GM12878 (cell line): ENCODE results near the gene MAGI3. TPM values are rescaled to one million over a fixed set of nuclear protein-coding genes. Genes with fewer than 3 reads are reported as not detected.

Experiments used
- ATAC-seq: fragments of 200-7000 bp; cut with Tn5 transposase; 3 replicates; pipeline ENCODE4 v1.9.1; 2020; ENCODE audit warnings: mild to moderate bottlenecking, moderate library complexity
- BruUV-seq: library from RNA; stranded (reverse); fragments of 400-500 nt; replicated peaks from 2 replicates; lab custom pipeline; 2021; lab: Mats Ljungman, UMichigan
- CTCF ChIA-PET: fragments of 300-600 bp; sonication (Branson Sonifier 250); formaldehyde crosslinking; extraction: SDS; loops from one replicate; lab custom pipeline; 2021; ENCODE audit warnings: inconsistent platforms; lab: Yijun Ruan, JAX
- POLR2A ChIA-PET: fragments of 350-600 bp; formaldehyde crosslinking; extraction: SDS; loops from one replicate; lab custom pipeline; 2021; ENCODE audit warnings: inconsistent platforms; lab: Charles Lee
- RAD21 ChIA-PET: fragments of 300-600 bp; sonication (Branson Sonifier 250); formaldehyde crosslinking; loops from one replicate; lab custom pipeline; 2023; ENCODE audit warnings: antibody characterized with exemption; ENCODE audit not compliant: unreplicated experiment; lab: Charles Lee
- SMC1A ChIA-PET: fragments of 300-600 bp; sonication (Branson Sonifier 250); formaldehyde crosslinking; loops from one replicate; lab custom pipeline; 2023; ENCODE audit not compliant: unreplicated experiment, uncharacterized antibody; lab: Charles Lee
- DNase-seq: peaks from one replicate; pipeline ENCODE4 v3.0.0-alpha.2; 2011; ENCODE audit warnings: low read depth, low spot score
- FAIRE-seq: peaks from 3 replicates; lab custom pipeline; 2011; peaks lifted over from hg19 to GRCh38; lab: Jason Lieb, UNC
- H2AFZ ChIP-seq: 2 replicates; pipeline ENCODE4 v1.6.0; 2011; ENCODE audit warnings: low read depth, low read length, control low read depth; ENCODE audit not compliant: control insufficient read depth
- H3K27ac ChIP-seq: 2 replicates; pipeline ENCODE4 v1.5.1; 2011; ENCODE audit warnings: control low read depth; ENCODE audit not compliant: control insufficient read depth, insufficient read depth
- H3K27me3 ChIP-seq, 2 experiments: replicated peaks in 1 of 2; 2 replicates each; pipeline versions ENCODE4 v1.6.0 to v1.6.1; 2011; ENCODE audit warnings: low read length in 1 of 2; ENCODE audit not compliant: control insufficient read depth in 2 of 2, insufficient read depth in 2 of 2
- H3K36me3 ChIP-seq, 2 experiments: 2 replicates each; pipeline ENCODE4 v1.5.1; 2011; ENCODE audit warnings: low read length in 1 of 2; ENCODE audit not compliant: control insufficient read depth in 2 of 2, insufficient read depth in 2 of 2
- H3K4me1 ChIP-seq: 2 replicates; pipeline ENCODE4 v1.6.1; 2011; ENCODE audit warnings: mild to moderate bottlenecking, low read length, moderate library complexity, mixed read lengths; ENCODE audit not compliant: control insufficient read depth, insufficient read depth
- H3K4me2 ChIP-seq: 2 replicates; pipeline ENCODE4 v1.6.0; 2011; ENCODE audit warnings: control low read depth; ENCODE audit not compliant: control insufficient read depth, insufficient read depth
- H3K4me3 ChIP-seq: fragments of 200-600 bp; sonication (generic); 2 replicates; pipeline ENCODE4 v1.5.1; 2016
- H3K79me2 ChIP-seq: 2 replicates; pipeline ENCODE4 v1.6.0; 2011; ENCODE audit warnings: low read length; ENCODE audit not compliant: control insufficient read depth, insufficient read depth
- H3K9ac ChIP-seq: 2 replicates; pipeline ENCODE4 v1.8.0; 2011; ENCODE audit warnings: low read length, control low read depth, mixed read lengths; ENCODE audit not compliant: control insufficient read depth, insufficient read depth
- H3K9me3 ChIP-seq: replicated peaks from 3 replicates; pipeline ENCODE4 v1.5.1; 2011; ENCODE audit warnings: mild to moderate bottlenecking, low read length; ENCODE audit not compliant: control insufficient read depth, insufficient read depth
- H4K20me1 ChIP-seq: 2 replicates; pipeline ENCODE4 v1.6.0; 2011; ENCODE audit not compliant: control insufficient read depth, insufficient read depth
- POU2F2 ChIP-seq: IDR thresholded peaks from 3 replicates; pipeline ENCODE4 v1.6.1; 2011; ENCODE audit warnings: low read depth, mild to moderate bottlenecking, low read length, borderline replicate concordance
- RAD21 ChIP-seq: IDR thresholded peaks from 2 replicates; pipeline ENCODE4 v1.6.1; 2011; ENCODE audit warnings: mild to moderate bottlenecking, low read depth, low read length, moderate library complexity; ENCODE audit not compliant: insufficient read depth
- RELA ChIP-seq: fragments of 450-650 bp; IDR thresholded peaks from 2 replicates; pipeline ENCODE4 v1.8.0; 2014; ENCODE audit warnings: borderline replicate concordance; ENCODE audit not compliant: partially characterized antibody
- SIN3A ChIP-seq: IDR thresholded peaks from 2 replicates; pipeline ENCODE4 v1.6.1; 2012; ENCODE audit warnings: low read depth, low read length, improper control_type of control experiment
- SMARCA5 ChIP-seq: fragments of 450-650 bp; IDR thresholded peaks from 2 replicates; pipeline ENCODE4 v1.6.1; 2017; ENCODE audit warnings: mild to moderate bottlenecking
- SMC3 ChIP-seq: IDR thresholded peaks from 2 replicates; pipeline ENCODE4 v1.6.1; 2011; ENCODE audit warnings: low read length, improper control_type of control experiment, borderline replicate concordance
- SPI1 ChIP-seq: IDR thresholded peaks from 2 replicates; pipeline ENCODE4 v1.6.1; 2011; ENCODE audit warnings: low read depth, mild to moderate bottlenecking, low read length, moderate library complexity, borderline replicate concordance; ENCODE audit not compliant: insufficient read depth
- ZNF384 ChIP-seq: IDR thresholded peaks from 2 replicates; pipeline ENCODE4 v1.6.1; 2012; ENCODE audit warnings: low read depth, mild to moderate bottlenecking, low read length, improper control_type of control experiment, borderline replicate concordance
- WGBS: methylation state at CpG from one replicate; pipeline ENCODE4 v1.1.6; 2016; ENCODE audit warnings: low lambda C conversion rate; ENCODE audit not compliant: insufficient replicate concordance, insufficient coverage; ENCODE audit errors: missing lambda C conversion rate; 5-methylcytosine and 5-hydroxymethylcytosine counted together
- in situ Hi-C: fragments of 300-500 bp; cut with MboI; formaldehyde crosslinking; loops from 9 replicates; pipeline ENCODE4 v1.14.3; 2018; ENCODE audit warnings: mixed read lengths
- intact Hi-C: fragments of 100-400 bp; cut with micrococcal nuclease; formaldehyde crosslinking; loops from one replicate; pipeline ENCODE4 v1.14.2; 2022; ENCODE audit not compliant: unreplicated experiment
- polyA plus RNA-seq, 11 experiments: library from polyadenylated mRNA; depleted of rRNA in 4 of 11; unstranded in 6 of 11; stranded (reverse) in 5 of 11; fragments of >200 nt; fragmentation: Nextera tagmentation in 4 of 11; fragmentation: Illumina TruSeq in 1 of 11; extraction: Ambion mirVana in 4 of 11; extraction: Trizol in 1 of 11; gene quantifications; 1 replicate in 1 of 11; 2 replicates in 10 of 11; pipeline versions ENCODE4 v1.2.1 to v1.2.3, GENCODE V29; 2011 to 2016; ENCODE audit warnings: inconsistent platforms in 2 of 11, missing spikeins in 2 of 11, low read depth in 1 of 11
- total RNA-seq, 4 experiments: library from RNA; depleted of rRNA in 3 of 4; stranded (reverse); fragments of >200 nt in 3 of 4; fragmentation: Illumina TruSeq in 1 of 4; extraction: Trizol in 1 of 4; gene quantifications; 2 replicates each; pipeline versions ENCODE4 v1.2.1 to v1.2.3, GENCODE V29; 2013 to 2021
- TF ChIP-seq, protein P1 (sequence below), 3 experiments: IDR thresholded peaks in 2 of 3; conservative IDR thresholded peaks in 1 of 3; 2 replicates each; pipeline ENCODE4 v1.5.1; 2011; ENCODE audit warnings: low read depth in 3 of 3, low read length in 3 of 3, mild to moderate bottlenecking in 3 of 3, control low read depth in 2 of 3, moderate library complexity in 2 of 3, inconsistent platforms in 1 of 3, mixed read lengths in 1 of 3; ENCODE audit not compliant: control insufficient read depth in 2 of 3, insufficient read depth in 1 of 3; ENCODE audit errors: extremely low read depth in 1 of 3

Gene MAGI3
- total and polyA plus RNA-seq, 10 of the 15 experiments (the other 5 are each of a cell fraction or from before 2014, with no cell fraction given) = 0.17 to 0.65 (median 0.32) TPM

DNA sequence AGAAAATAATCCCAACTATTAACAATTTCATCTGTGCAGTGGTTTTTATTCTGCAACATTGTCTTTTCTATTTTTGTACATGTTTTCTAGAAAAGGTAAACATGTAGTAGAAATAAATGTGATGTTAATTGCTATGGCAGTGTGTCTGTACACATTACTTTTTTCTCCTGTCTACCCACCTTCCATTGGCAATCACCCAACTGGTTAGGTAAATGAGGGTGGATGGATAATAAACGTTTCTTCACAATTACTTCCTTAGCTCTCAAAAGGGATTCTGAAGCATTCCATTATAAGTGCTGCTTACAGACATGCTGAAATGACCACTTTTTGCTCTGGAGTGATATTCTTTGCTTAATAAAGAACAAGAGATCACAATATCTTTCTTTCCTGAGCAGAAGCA is 61.4 kb downstream of the MAGI3 start:
- no TSS peak for BruUV-seq

DNA sequence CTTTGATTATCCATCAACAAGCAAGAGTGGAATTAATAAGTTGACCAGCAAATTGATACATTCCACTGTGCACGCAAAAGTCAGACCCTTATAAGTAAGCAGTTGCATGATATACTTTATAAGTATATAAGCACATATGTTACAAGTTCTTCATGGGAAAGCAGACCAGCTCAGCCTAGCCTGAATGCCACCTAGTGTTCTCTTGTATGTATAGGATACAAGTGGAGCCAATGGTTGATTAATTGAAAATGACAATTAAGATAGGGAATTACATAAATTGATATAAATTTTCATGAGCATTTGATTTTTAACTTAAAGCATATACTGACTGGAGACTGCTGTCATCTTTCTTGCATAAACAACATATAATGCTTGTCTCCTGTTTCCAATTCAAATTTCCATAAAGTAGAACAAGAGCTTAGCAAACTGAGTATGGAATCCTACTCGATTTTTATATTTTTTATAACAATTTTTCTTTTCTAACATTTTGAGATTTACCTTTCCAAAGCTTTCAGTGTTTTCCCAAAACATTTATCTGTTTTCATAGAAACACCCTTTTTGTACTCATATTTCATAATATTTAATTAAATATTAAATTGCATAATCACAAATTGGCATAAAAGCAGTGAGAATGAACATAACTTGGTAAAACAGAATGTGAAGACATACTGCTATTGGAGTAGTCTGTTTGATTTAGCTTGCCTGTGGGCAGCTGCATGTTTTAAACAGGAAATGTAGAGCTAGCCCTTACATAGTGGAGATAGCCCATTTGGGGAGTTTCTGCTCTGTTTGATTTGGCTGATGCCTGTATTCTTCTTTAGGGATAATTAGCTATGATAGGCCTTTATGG is 62.8 kb downstream of the MAGI3 start:
- no peaks in the 10 kb centered on the region for H3K79me2 ChIP-seq
- intact Hi-C loops (loop anchor here (1.0 to 10.0 kb wide), 3 partner anchors 118 to 736 kb away; partner anchors contain the start of gene PPM1J), in situ Hi-C loops (no loop called here)
- no peak overlapping the region for H3K4me2 ChIP-seq
- no peak overlapping the region for H3K4me3 ChIP-seq
- no peak for DNase-seq
- no peaks in the 10 kb centered on the region for H3K9me3 ChIP-seq
- WGBS = 66% methylated on average over 2 of the region's 2 CpGs
- BruUV-seq = no TSS peak
- RAD21 ChIA-PET = interaction anchor here (0.9 to 2.4 kb wide), 5 partner anchors 19 to 646 kb away, joined by 3 to 7 read pairs (median 4); no protein-coding TSS in a partner anchor
- CTCF ChIA-PET = interaction anchor here (0.8 to 2.2 kb wide), 8 partner anchors 45 to 830 kb away, joined by 3 to 25 read pairs (median 3); partner anchors contain the start of genes LRIG2 and PPM1J
- FAIRE-seq = no peak
- TF ChIP-seq RAD21 (peak; percentile 59), SMC3 (peak; percentile 45; the same call in 1 of the 2 replicates), SIN3A (no peak)
- TF ChIP-seq, protein P1, sequence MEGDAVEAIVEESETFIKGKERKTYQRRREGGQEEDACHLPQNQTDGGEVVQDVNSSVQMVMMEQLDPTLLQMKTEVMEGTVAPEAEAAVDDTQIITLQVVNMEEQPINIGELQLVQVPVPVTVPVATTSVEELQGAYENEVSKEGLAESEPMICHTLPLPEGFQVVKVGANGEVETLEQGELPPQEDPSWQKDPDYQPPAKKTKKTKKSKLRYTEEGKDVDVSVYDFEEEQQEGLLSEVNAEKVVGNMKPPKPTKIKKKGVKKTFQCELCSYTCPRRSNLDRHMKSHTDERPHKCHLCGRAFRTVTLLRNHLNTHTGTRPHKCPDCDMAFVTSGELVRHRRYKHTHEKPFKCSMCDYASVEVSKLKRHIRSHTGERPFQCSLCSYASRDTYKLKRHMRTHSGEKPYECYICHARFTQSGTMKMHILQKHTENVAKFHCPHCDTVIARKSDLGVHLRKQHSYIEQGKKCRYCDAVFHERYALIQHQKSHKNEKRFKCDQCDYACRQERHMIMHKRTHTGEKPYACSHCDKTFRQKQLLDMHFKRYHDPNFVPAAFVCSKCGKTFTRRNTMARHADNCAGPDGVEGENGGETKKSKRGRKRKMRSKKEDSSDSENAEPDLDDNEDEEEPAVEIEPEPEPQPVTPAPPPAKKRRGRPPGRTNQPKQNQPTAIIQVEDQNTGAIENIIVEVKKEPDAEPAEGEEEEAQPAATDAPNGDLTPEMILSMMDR (IDR thresholded peaks at IDR 0.05 in 2 of 3, conservative IDR thresholded peaks at IDR 0.05 in 1 of 3; ENCODE audit: control insufficient read depth in 2 of 3, extremely low read depth in 1 of 3, insufficient read depth in 1 of 3, low read depth in 3 of 3, low read length in 3 of 3) = peak; percentile 37 to 46 (median 38); a peak in 4 of 6 replicates
- H4K20me1 ChIP-seq = no peaks in the 10 kb centered on the region
- H3K27ac ChIP-seq = no peak overlapping the region
- H3K36me3 ChIP-seq = no peaks in the 10 kb centered on the region
- ATAC-seq = peak; percentile 67; the same call in 2 of the 3 replicates
- POLR2A ChIA-PET = no interaction called here
- SMC1A ChIA-PET = interaction anchor here (0.8 to 1.9 kb wide), 6 partner anchors 45 to 380 kb away, joined by 3 to 15 read pairs (median 3); partner anchors contain the start of gene LRIG2
- no peaks in the 10 kb centered on the region; a peak in 1 of 4 replicates for H3K27me3 ChIP-seq
- no peak overlapping the region for H3K9ac ChIP-seq
- no peaks in the 10 kb centered on the region for H3K4me1 ChIP-seq
- no peak overlapping the region for H2AFZ ChIP-seq

More for the DNA sequence above, 61.4 kb downstream of the MAGI3 start:
- Histone ChIP-seq H3K4me2 (no peak overlapping the region), H3K27ac (no peak overlapping the region), H3K4me1 (no peaks in the 10 kb centered on the region), H3K27me3 (no peaks in the 10 kb centered on the region; a peak in 1 of 4 replicates), H2AFZ (no peak overlapping the region), H3K9ac (no peak overlapping the region), H3K9me3 (no peaks in the 10 kb centered on the region), H4K20me1 (no peaks in the 10 kb centered on the region), H3K79me2 (no peaks in the 10 kb centered on the region), H3K4me3 (no peak overlapping the region), H3K36me3 (no peaks in the 10 kb centered on the region)
- ChIA-PET SMC1A (no interaction called here), RAD21 (no interaction called here), CTCF (no interaction called here), POLR2A (no interaction called here)
- in situ Hi-C loops (no loop called here), intact Hi-C loops (loop anchor here (5.0 to 10.0 kb wide), 2 partner anchors 117 to 734 kb away; partner anchors contain the start of gene PPM1J)
- no peak for FAIRE-seq
- no peak for DNase-seq
- ATAC-seq = no peak
- no peak for TF ChIP-seq RELA
- no peak for TF ChIP-seq SMARCA5
- no peak for TF ChIP-seq SPI1
- TF ChIP-seq ZNF384 = no peak
- no peak for TF ChIP-seq POU2F2
- 0% methylated on average over 1 of the region's 1 CpG for WGBS
